ENCODE results near the gene CDC34. TPM values are rescaled to one million over a fixed set of nuclear protein-coding genes. Genes with fewer than 3 reads are reported as not detected.

CDC34 gene
- total and polyA plus RNA-seq, 3 donors from 2014 or later, result 149 to 249 (median 205) TPM

GRCh38 chr19:524062-524674, 7.4 kb upstream of the CDC34 start:
- no peak for TF ChIP-seq CTCF (IDR thresholded peaks at IDR 0.05)
- no peak for TF ChIP-seq POLR2A (IDR thresholded peaks at IDR 0.05)
- no peaks in the 10 kb centered on the region for H3K27me3 ChIP-seq
- H3K4me1 ChIP-seq, result no peaks in the 10 kb centered on the region
- 39 to 56% methylated on average over 11 to 29 of the region's 29 CpGs for WGBS, 2 donors
- intact Hi-C loops (cut with DNase I; ENCODE audit: low total_unique reads), result no loop called here
- H3K9me3 ChIP-seq, result no peaks in the 10 kb centered on the region
- no peak for DNase-seq
- H3K27ac ChIP-seq, result no peak overlapping the region
- no peak overlapping the region for H3K4me3 ChIP-seq
- no peaks in the 10 kb centered on the region for H3K36me3 ChIP-seq (ENCODE audit: low read depth, missing control alignments)

- Histone ChIP-seq H3K9me3 (no peaks in the 10 kb centered on the region), H3K4me3 (no peak overlapping the region), H3K36me3 (ENCODE audit: low read depth, missing control alignments) (no peaks in the 10 kb centered on the region), H3K27me3 (no peaks in the 10 kb centered on the region), H3K27ac (no peak overlapping the region), H3K4me1 (no peaks in the 10 kb centered on the region)
- TF ChIP-seq POLR2A (IDR thresholded peaks at IDR 0.05) (no peak), CTCF (IDR thresholded peaks at IDR 0.05) (no peak)
- intact Hi-C loops (cut with DNase I; ENCODE audit: low total_unique reads), result no loop called here
- DNase-seq, result no peak
- 50 to 60% methylated on average over 10 to 13 of the region's 18 CpGs for WGBS, 2 donors
Observed at GRCh38 chr19:525029-525428, 6.5 kb upstream of the CDC34 start.

GRCh38 chr19:525857-526419, 5.6 kb upstream of the CDC34 start:
- no peaks in the 10 kb centered on the region for H3K36me3 ChIP-seq (ENCODE audit: low read depth, missing control alignments)
- 54 to 62% methylated on average over 13 of the region's 13 CpGs for WGBS, 2 donors
- H3K4me1 ChIP-seq, result no peaks in the 10 kb centered on the region
- TF ChIP-seq CTCF (IDR thresholded peaks at IDR 0.05) (no peak), POLR2A (IDR thresholded peaks at IDR 0.05) (no peak)
- no peak overlapping the region for H3K4me3 ChIP-seq
- no peaks in the 10 kb centered on the region for H3K9me3 ChIP-seq
- no peaks in the 10 kb centered on the region for H3K27me3 ChIP-seq
- no peak overlapping the region for H3K27ac ChIP-seq
- no peak for DNase-seq
- intact Hi-C loops (cut with DNase I; ENCODE audit: low total_unique reads), result no loop called here

- Histone ChIP-seq H3K4me1 (peaks cover 13% of the 10 kb centered on the region), H3K9me3 (no peaks in the 10 kb centered on the region), H3K27ac (peak overlapping the region; percentile 79 to 95), H3K4me3 (peak overlapping the region; percentile 84 to 98), H3K36me3 (ENCODE audit: low read depth, missing control alignments) (no peaks in the 10 kb centered on the region), H3K27me3 (no peaks in the 10 kb centered on the region)
- no peak for DNase-seq
- TF ChIP-seq CTCF (IDR thresholded peaks at IDR 0.05) (no peak), POLR2A (IDR thresholded peaks at IDR 0.05) (no peak)
- intact Hi-C loops (cut with DNase I; ENCODE audit: low total_unique reads), result no loop called here
- WGBS, 2 donors, result 43 to 52% methylated on average over 23 to 34 of the region's 38 CpGs
Observed at GRCh38 chr19:530134-531008, 1.2 kb upstream of the CDC34 start.
